ENCODE results near the gene CNP.

DNA sequence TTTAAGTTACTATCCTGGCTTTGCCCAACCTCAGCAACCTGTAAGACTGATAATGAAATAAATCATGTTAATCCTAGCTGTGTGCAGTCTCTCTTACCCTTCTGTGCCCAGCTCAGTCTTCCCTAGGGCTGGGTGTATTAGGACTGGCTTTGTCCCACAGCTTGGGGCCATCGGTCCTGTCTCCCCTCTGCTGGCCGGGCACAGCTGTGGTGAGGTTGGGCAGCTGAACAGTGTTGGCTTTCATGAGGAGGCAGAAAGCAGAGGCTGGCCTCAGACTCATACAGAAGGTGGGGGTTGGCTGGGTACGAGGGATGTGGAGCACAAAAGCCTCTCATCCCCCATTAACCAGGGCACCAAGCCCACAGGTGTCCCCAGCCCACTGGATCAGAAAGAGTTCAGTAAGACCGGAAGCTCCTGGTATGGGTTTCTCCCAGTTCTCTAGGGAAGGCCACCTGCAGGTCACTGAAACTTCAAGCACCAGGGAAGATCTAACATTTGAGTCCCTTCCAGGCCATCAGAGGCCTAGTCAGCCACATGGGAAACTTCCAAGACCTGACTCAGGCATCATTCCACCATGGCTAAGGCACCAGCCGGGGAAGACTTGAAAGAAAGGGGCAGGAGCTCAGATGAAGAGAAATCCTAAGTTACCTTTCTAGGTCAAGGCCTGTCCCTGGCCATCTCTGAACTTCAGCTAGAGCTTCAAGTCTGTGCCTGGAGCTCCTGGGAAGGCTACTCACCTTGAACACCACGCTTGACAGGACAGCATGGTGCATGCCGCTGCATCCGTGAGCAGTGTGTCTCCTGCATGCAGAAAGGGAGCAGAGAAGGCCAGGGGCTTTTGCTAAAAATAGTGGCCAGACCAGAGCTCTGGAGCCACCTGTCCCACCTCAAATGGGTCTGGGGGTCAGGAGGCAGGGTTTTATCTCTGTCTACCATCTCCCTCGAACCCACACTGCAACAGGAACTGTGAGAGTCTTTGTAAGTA is 8.8 kb downstream of the CNP start:
- TF ChIP-seq POLR2A (IDR thresholded peaks at IDR 0.05; ENCODE audit: borderline replicate concordance, extremely low read depth, insufficient read depth, insufficient read length) (no peak), SIN3A (IDR thresholded peaks at IDR 0.05; ENCODE audit: low read depth) (no peak), FOSL1 (IDR thresholded peaks at IDR 0.05; ENCODE audit: low read depth) (no peak), EZH2phosphoT487 (IDR thresholded peaks at IDR 0.05; ENCODE audit: borderline replicate concordance) (no peak)
- TF ChIP-seq, protein P1, sequence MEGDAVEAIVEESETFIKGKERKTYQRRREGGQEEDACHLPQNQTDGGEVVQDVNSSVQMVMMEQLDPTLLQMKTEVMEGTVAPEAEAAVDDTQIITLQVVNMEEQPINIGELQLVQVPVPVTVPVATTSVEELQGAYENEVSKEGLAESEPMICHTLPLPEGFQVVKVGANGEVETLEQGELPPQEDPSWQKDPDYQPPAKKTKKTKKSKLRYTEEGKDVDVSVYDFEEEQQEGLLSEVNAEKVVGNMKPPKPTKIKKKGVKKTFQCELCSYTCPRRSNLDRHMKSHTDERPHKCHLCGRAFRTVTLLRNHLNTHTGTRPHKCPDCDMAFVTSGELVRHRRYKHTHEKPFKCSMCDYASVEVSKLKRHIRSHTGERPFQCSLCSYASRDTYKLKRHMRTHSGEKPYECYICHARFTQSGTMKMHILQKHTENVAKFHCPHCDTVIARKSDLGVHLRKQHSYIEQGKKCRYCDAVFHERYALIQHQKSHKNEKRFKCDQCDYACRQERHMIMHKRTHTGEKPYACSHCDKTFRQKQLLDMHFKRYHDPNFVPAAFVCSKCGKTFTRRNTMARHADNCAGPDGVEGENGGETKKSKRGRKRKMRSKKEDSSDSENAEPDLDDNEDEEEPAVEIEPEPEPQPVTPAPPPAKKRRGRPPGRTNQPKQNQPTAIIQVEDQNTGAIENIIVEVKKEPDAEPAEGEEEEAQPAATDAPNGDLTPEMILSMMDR (IDR thresholded peaks at IDR 0.05 in 2 of 3, conservative IDR thresholded peaks at IDR 0.05 in 1 of 3; ENCODE audit: borderline replicate concordance in 1 of 3, insufficient read depth in 1 of 3, low read depth in 2 of 3, low read length in 2 of 3) = no peak
